PC-3 (cell line): ENCODE results near the gene STK32C. TPM values are rescaled to one million over a fixed set of nuclear protein-coding genes. Genes with fewer than 3 reads are reported as not detected.

Source experiments
- ATAC-seq: fragments of 200-7000 bp; cut with Tn5 transposase; 2 replicates; pipeline ENCODE4 v1.9.1; 2020; ENCODE audit warnings: mild to moderate bottlenecking, moderate library complexity
- BruUV-seq: library from RNA; stranded (reverse); fragments of 400-500 nt; replicated peaks from 2 replicates; lab custom pipeline; 2021; lab: Mats Ljungman, UMichigan
- CTCF ChIA-PET: fragments of 300-600 bp; sonication (Branson Sonifier 250); formaldehyde crosslinking; loops from one replicate; lab custom pipeline; 2022; ENCODE audit warnings: antibody characterized with exemption; lab: Charles Lee
- POLR2A ChIA-PET: fragments of 300-600 bp; sonication (Branson Sonifier 250); formaldehyde crosslinking; loops from one replicate; lab custom pipeline; 2022; ENCODE audit warnings: antibody characterized with exemption; ENCODE audit not compliant: unreplicated experiment; lab: Charles Lee
- DNase-seq: peaks from one replicate; pipeline ENCODE4 v3.0.0-alpha.2; 2015
- H2AFZ ChIP-seq: fragments of 300-600 bp; sonication (generic); 2 replicates; pipeline ENCODE4 v1.6.0; 2016; ENCODE audit warnings: antibody characterized with exemption, low read length
- H3F3A ChIP-seq: fragments of 300-600 bp; sonication (generic); one replicate; pipeline ENCODE4 v1.6.0; 2017; ENCODE audit warnings: antibody characterized with exemption, low read length, control low read depth, mild to moderate bottlenecking; ENCODE audit not compliant: unreplicated experiment
- H3K27ac ChIP-seq: fragments of 300-600 bp; sonication (generic); 2 replicates; pipeline ENCODE4 v1.5.1; 2016; ENCODE audit warnings: mild to moderate bottlenecking, low read length
- H3K27me3 ChIP-seq: fragments of 300-600 bp; sonication (generic); 2 replicates; pipeline ENCODE4 v1.6.1; 2016; ENCODE audit warnings: low read length, mixed read lengths
- H3K36me3 ChIP-seq: fragments of 300-600 bp; sonication (generic); 2 replicates; pipeline ENCODE4 v1.6.1; 2016; ENCODE audit warnings: low read depth, mixed run types, low read length, mixed read lengths
- H3K4me1 ChIP-seq: fragments of 300-600 bp; sonication (generic); 2 replicates; pipeline ENCODE4 v1.5.1; 2016; ENCODE audit warnings: low read length; ENCODE audit not compliant: insufficient read depth
- H3K4me2 ChIP-seq: fragments of 300-600 bp; sonication (generic); 2 replicates; pipeline ENCODE4 v1.6.0; 2016; ENCODE audit warnings: low read length
- H3K4me3 ChIP-seq: fragments of 300-600 bp; sonication (generic); 2 replicates; pipeline ENCODE4 v1.5.1; 2016; ENCODE audit warnings: mild to moderate bottlenecking, low read length, mixed read lengths
- H3K79me2 ChIP-seq: fragments of 300-600 bp; sonication (generic); 2 replicates; pipeline ENCODE4 v1.6.1; 2017; ENCODE audit warnings: low read length, mixed read lengths
- H3K9ac ChIP-seq: fragments of 300-600 bp; sonication (generic); 2 replicates; pipeline ENCODE4 v1.6.0; 2016; ENCODE audit warnings: mild to moderate bottlenecking, low read length
- H3K9me2 ChIP-seq: fragments of 300-600 bp; sonication (generic); replicated peaks from 2 replicates; pipeline ENCODE4 v1.6.1; 2016; ENCODE audit warnings: mixed run types, low read length, mixed read lengths
- H3K9me3 ChIP-seq: fragments of 300-600 bp; sonication (generic); 2 replicates; pipeline ENCODE4 v1.6.1; 2016; ENCODE audit warnings: low read length, mixed read lengths
- H4K20me1 ChIP-seq: fragments of 300-600 bp; sonication (generic); 2 replicates; pipeline ENCODE4 v1.6.1; 2016; ENCODE audit warnings: low read length, mixed read lengths
- CTCF ChIP-seq: fragments of 300-600 bp; sonication (generic); conservative IDR thresholded peaks from 2 replicates; pipeline ENCODE4 v1.5.1; 2017; ENCODE audit warnings: antibody characterized with exemption, low read depth, mild to moderate bottlenecking, low read length
- EZH2 ChIP-seq: fragments of 300-600 bp; sonication (generic); IDR thresholded peaks from one replicate; pipeline ENCODE4 v1.6.1; 2017; ENCODE audit warnings: antibody characterized with exemption, mild to moderate bottlenecking, low read length; ENCODE audit not compliant: unreplicated experiment
- EZH2phosphoT487 ChIP-seq: fragments of 300-600 bp; sonication (generic); IDR thresholded peaks from 2 replicates; pipeline ENCODE4 v1.6.1; 2018; ENCODE audit warnings: mild to moderate bottlenecking, antibody characterized with exemption, low read length, borderline replicate concordance
- intact Hi-C: fragments of 100-400 bp; cut with micrococcal nuclease; formaldehyde crosslinking; loops from 2 replicates; pipeline ENCODE4 v1.9.0; 2023
- total RNA-seq: library from RNA; depleted of rRNA; stranded (reverse); fragments of >200 nt; gene quantifications from 2 replicates; pipeline ENCODE4 v1.2.3, GENCODE V29; 2014

STK32C gene
- total RNA-seq, 1 experiment from 2014 or later, result 28.3 TPM

- CTCF ChIA-PET, result no interaction called here
- no peaks in the 10 kb centered on the region for H3K27me3 ChIP-seq
Observed at GRCh38 chr10:132183046-132183445, 124.7 kb downstream of the STK32C start.

GRCh38 chr10:132182591-132182990, 125.2 kb downstream of the STK32C start:
- intact Hi-C loops, result no loop called here
- H3K4me1 ChIP-seq, result peaks cover 11% of the 10 kb centered on the region
- no peaks in the 10 kb centered on the region for H3K27me3 ChIP-seq
- H3K9me2 ChIP-seq, result no peaks in the 10 kb centered on the region
- H3K4me3 ChIP-seq, result no peak overlapping the region
- H4K20me1 ChIP-seq, result no peaks in the 10 kb centered on the region
- BruUV-seq, result no TSS peak
- no peaks in the 10 kb centered on the region for H3K36me3 ChIP-seq
- ChIA-PET POLR2A (no interaction called here), CTCF (no interaction called here)
- H3K9me3 ChIP-seq, result no peaks in the 10 kb centered on the region
- no peak overlapping the region for H3K27ac ChIP-seq
- H3K79me2 ChIP-seq, result no peaks in the 10 kb centered on the region
- TF ChIP-seq EZH2 (no peak), EZH2phosphoT487 (no peak), CTCF (no peak)
- H3F3A ChIP-seq, result no peaks in the 10 kb centered on the region
- no peak overlapping the region for H3K4me2 ChIP-seq
- ATAC-seq (no peak), DNase-seq (no peak)
- no peak overlapping the region for H3K9ac ChIP-seq
- H2AFZ ChIP-seq, result no peak overlapping the region

More at GRCh38 chr10:132183046-132183445, 124.7 kb downstream of the STK32C start:
- H3K9ac ChIP-seq, result no peak overlapping the region
- no peak overlapping the region for H3K27ac ChIP-seq
- ATAC-seq (no peak), DNase-seq (no peak)
- H3F3A ChIP-seq, result no peaks in the 10 kb centered on the region
- POLR2A ChIA-PET, result no interaction called here
- BruUV-seq, result no TSS peak
- H3K36me3 ChIP-seq, result no peaks in the 10 kb centered on the region
- no peaks in the 10 kb centered on the region for H3K79me2 ChIP-seq
- H4K20me1 ChIP-seq, result no peaks in the 10 kb centered on the region
- intact Hi-C loops, result no loop called here
- no peaks in the 10 kb centered on the region for H3K9me2 ChIP-seq
- peaks cover 11% of the 10 kb centered on the region for H3K4me1 ChIP-seq
- no peak overlapping the region for H3K4me2 ChIP-seq
- H2AFZ ChIP-seq, result no peak overlapping the region
- no peak overlapping the region for H3K4me3 ChIP-seq
- no peaks in the 10 kb centered on the region for H3K9me3 ChIP-seq
- TF ChIP-seq EZH2phosphoT487 (no peak), CTCF (no peak), EZH2 (no peak)

GRCh38 chr10:132181691-132182425, 125.9 kb downstream of the STK32C start:
- CTCF ChIA-PET, result no interaction called here
- DNase-seq, result no peak
- peaks cover 11% of the 10 kb centered on the region for H3K4me1 ChIP-seq
- H3K27ac ChIP-seq, result no peak overlapping the region
- no peaks in the 10 kb centered on the region for H3K36me3 ChIP-seq
- no peaks in the 10 kb centered on the region for H3F3A ChIP-seq
- no peak overlapping the region for H3K9ac ChIP-seq
- H3K9me3 ChIP-seq, result no peaks in the 10 kb centered on the region
- H3K4me3 ChIP-seq, result no peak overlapping the region
- POLR2A ChIA-PET, result no interaction called here
- no peak for ATAC-seq
- H3K9me2 ChIP-seq, result no peaks in the 10 kb centered on the region
- H3K27me3 ChIP-seq, result no peaks in the 10 kb centered on the region
- no TSS peak for BruUV-seq
- H2AFZ ChIP-seq, result no peak overlapping the region
- no peaks in the 10 kb centered on the region for H4K20me1 ChIP-seq
- no peaks in the 10 kb centered on the region for H3K79me2 ChIP-seq
- H3K4me2 ChIP-seq, result no peak overlapping the region
- no peak for TF ChIP-seq CTCF
- no peak for TF ChIP-seq EZH2
- no peak for TF ChIP-seq EZH2phosphoT487
- intact Hi-C loops, result no loop called here
